GM19397 (cell line): ENCODE measurements around the gene FTO.

ENCODE experiments used
- ATAC-seq: cut with Tn5 transposase; IDR thresholded peaks from one replicate; pipeline ENCODE4 v1.9.1; 2021; ENCODE audit warnings: mild to moderate bottlenecking, moderate library complexity; ENCODE audit not compliant: unreplicated experiment

Gene FTO

GRCh38 chr16:54040975-54041374 is 337.0 kb downstream of the FTO start:
- ATAC-seq, result no peak

- ATAC-seq, result no peak
Observed at GRCh38 chr16:54048586-54049495, 344.9 kb downstream of the FTO start.

GRCh38 chr16:54049591-54050458 is 345.9 kb downstream of the FTO start:
- no peak for ATAC-seq

GRCh38 chr16:54050459-54051210 is 346.7 kb downstream of the FTO start:
- ATAC-seq, result no peak

- ATAC-seq, result no peak
Observed at GRCh38 chr16:54051821-54052220, 347.9 kb downstream of the FTO start.

- ATAC-seq, result no peak
Observed at GRCh38 chr16:54052271-54052670, 348.3 kb downstream of the FTO start.

- ATAC-seq, result no peak
Observed at GRCh38 chr16:54053891-54054820, 350.2 kb downstream of the FTO start.

- ATAC-seq, result no peak
Observed at GRCh38 chr16:54055191-54055590, 351.2 kb downstream of the FTO start.

- ATAC-seq, result no peak
Observed at GRCh38 chr16:54055864-54056263, 351.9 kb downstream of the FTO start.

GRCh38 chr16:54056921-54057320 is 353.0 kb downstream of the FTO start:
- ATAC-seq, result no peak

GRCh38 chr16:54059319-54059718 is 355.4 kb downstream of the FTO start:
- no peak for ATAC-seq

- no peak for ATAC-seq
Observed at GRCh38 chr16:54060599-54061421, 356.9 kb downstream of the FTO start.

GRCh38 chr16:54061454-54061853 is 357.5 kb downstream of the FTO start:
- ATAC-seq, result no peak

- no peak for ATAC-seq
Observed at GRCh38 chr16:54062361-54063278, 358.7 kb downstream of the FTO start.

- ATAC-seq, result no peak
Observed at GRCh38 chr16:54063279-54063773, 359.4 kb downstream of the FTO start.

- no peak for ATAC-seq
Observed at GRCh38 chr16:54066451-54067105, 362.6 kb downstream of the FTO start.

- ATAC-seq, result no peak
Observed at GRCh38 chr16:54067322-54068065, 363.5 kb downstream of the FTO start.
